ENCODE measurements around the gene PAX4. TPM values are rescaled to one million over a fixed set of nuclear protein-coding genes. Genes with fewer than 3 reads are reported as not detected.
A peak's percentile ranks its signal among the peaks of the same experiment; 100 is the strongest.

PAX4 gene
- total RNA-seq, 4 donors from 2014 or later, result not detected

GRCh38 chr7:127652333-127653248 lies 34.6 kb upstream of the PAX4 start:
- WGBS, 2 donors, result 0 to 1% methylated on average over 23 to 37 of the region's 38 CpGs
- H3K9me3 ChIP-seq, result no peaks in the 10 kb centered on the region
- H3K4me3 ChIP-seq, result peak overlapping the region; percentile 85 to 98 (median 92)
- TF ChIP-seq POLR2A (IDR thresholded peaks at IDR 0.05) (no peak), CTCF (IDR thresholded peaks at IDR 0.05) (no peak)
- peaks cover 0 to 9% (median 0%) of the 10 kb centered on the region in 3 donors for H3K36me3 ChIP-seq
- peak overlapping the region; percentile 91 to 98 (median 94) for H3K27ac ChIP-seq
- no peak for DNase-seq
- H3K4me1 ChIP-seq, result peaks cover 0 to 35% (median 27%) of the 10 kb centered on the region in 3 donors
- intact Hi-C loops (cut with DNase I), result no loop called here
- no peaks in the 10 kb centered on the region for H3K27me3 ChIP-seq

GRCh38 chr7:127651556-127652332 lies 33.8 kb upstream of the PAX4 start, which contains the start of gene SND1:
Gene SND1, plus strand, starts transcription at chr7:127652194. Its CDS starts 180 bp downstream, at chr7:127652374.
- peak in 2 of 4 donors; percentile 68 to 88 for TF ChIP-seq POLR2A (IDR thresholded peaks at IDR 0.05)
- TF ChIP-seq CTCF (IDR thresholded peaks at IDR 0.05), result no peak
- peaks cover 0 to 35% (median 27%) of the 10 kb centered on the region in 3 donors for H3K4me1 ChIP-seq
- H3K4me3 ChIP-seq, result peak within 1 kb of the TSS; percentile 85 to 98 (median 92)
- WGBS, 2 donors, result 0 to 1% methylated on average over 7 to 27 of the region's 67 CpGs
- peaks cover 0 to 4% (median 0%) of the 10 kb centered on the region in 3 donors for H3K36me3 ChIP-seq
- intact Hi-C loops (cut with DNase I), result no loop called here
- DNase-seq, result peak; percentile 97
- H3K27me3 ChIP-seq, result no peaks in the 10 kb centered on the region
- H3K9me3 ChIP-seq, result no peaks in the 10 kb centered on the region
- H3K27ac ChIP-seq, result peak within 1 kb of the TSS; percentile 94 to 98 (median 95)

GRCh38 chr7:127650847-127651555 lies 33.1 kb upstream of the PAX4 start:
- H3K27ac ChIP-seq, result peak overlapping the region; percentile 94 to 98 (median 95)
- H3K27me3 ChIP-seq, result no peaks in the 10 kb centered on the region
- H3K4me1 ChIP-seq, result peaks cover 0 to 35% (median 27%) of the 10 kb centered on the region in 3 donors
- 45 to 50% methylated on average over 24 to 25 of the region's 29 CpGs for WGBS, 2 donors
- H3K36me3 ChIP-seq, result no peaks in the 10 kb centered on the region
- DNase-seq, result no peak
- TF ChIP-seq CTCF (IDR thresholded peaks at IDR 0.05) (no peak), POLR2A (IDR thresholded peaks at IDR 0.05) (no peak)
- peak overlapping the region; percentile 85 to 98 (median 92) for H3K4me3 ChIP-seq
- intact Hi-C loops (cut with DNase I), result no loop called here
- H3K9me3 ChIP-seq, result no peaks in the 10 kb centered on the region

GRCh38 chr7:127648986-127649385 lies 31.0 kb upstream of the PAX4 start:
- Histone ChIP-seq H3K4me3 (no peak overlapping the region), H3K9me3 (no peaks in the 10 kb centered on the region), H3K4me1 (peaks cover 0 to 24% (median 17%) of the 10 kb centered on the region in 3 donors), H3K27me3 (no peaks in the 10 kb centered on the region), H3K27ac (no peak overlapping the region), H3K36me3 (no peaks in the 10 kb centered on the region)
- DNase-seq, result no peak
- TF ChIP-seq POLR2A (IDR thresholded peaks at IDR 0.05) (no peak), CTCF (IDR thresholded peaks at IDR 0.05) (no peak)
- 72 to 89% methylated on average over 2 of the region's 2 CpGs for WGBS, 2 donors
- intact Hi-C loops (cut with DNase I), result loop anchor here (10.0 kb wide), 1 partner anchor 54 kb away; the partner anchor contains the start of gene FSCN3

All from esophagus squamous epithelium (tissue), 5 donors.